ENCODE results near the gene HMGN4. TPM values are rescaled to one million over a fixed set of nuclear protein-coding genes. Genes with fewer than 3 reads are reported as not detected.

The HMGN4 gene
- total and polyA plus RNA-seq, 2 of the 8 experiments (the other 6 are each of a cell fraction or from before 2014, with no cell fraction given) = 23.4 to 66.4 TPM

DNA sequence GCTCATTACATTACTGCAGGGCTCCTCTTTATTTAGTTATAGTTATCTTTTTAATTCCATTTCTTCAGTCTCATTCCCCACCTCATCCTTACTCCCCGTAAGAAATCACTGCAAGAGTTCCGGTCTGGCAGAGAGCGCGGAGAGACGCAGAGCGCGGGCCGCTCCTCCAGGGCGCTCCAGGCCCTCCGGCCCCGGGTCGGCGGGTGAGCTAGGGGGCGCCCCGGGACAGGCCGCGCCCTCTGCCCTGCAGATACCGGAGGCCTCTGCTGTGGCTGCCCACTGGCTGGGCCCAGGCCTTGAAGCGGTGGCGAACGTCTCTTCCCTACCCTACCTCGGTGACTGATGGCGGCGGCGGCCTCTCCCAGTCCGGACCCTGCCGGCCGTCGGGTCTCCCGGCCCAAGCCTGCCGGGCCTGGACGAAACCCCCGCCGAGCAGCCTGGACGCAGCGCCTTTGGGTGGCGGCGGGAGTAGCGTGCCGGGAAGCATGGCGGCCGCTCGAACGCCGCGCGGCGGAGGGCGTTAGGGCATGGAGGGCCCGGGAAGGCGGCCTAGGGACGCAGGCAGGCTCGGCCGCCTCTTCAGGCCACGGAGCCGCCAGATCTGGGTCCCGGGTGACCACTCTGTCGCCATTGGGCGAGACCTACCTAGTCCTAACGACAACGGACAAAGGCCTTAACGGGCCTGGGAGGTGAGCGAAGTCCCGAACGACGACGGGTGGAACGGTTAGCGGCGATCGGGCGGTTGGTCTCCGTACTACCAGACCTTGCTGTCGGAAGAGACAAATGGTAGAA, 16.4 kb upstream of the HMGN4 start (continued):
- TF ChIP-seq SIX5 (IDR thresholded peaks at IDR 0.05; ENCODE audit: low read depth, low read length) (no peak), RNF2 (IDR thresholded peaks at IDR 0.05; ENCODE audit: borderline replicate concordance, low read depth, low read length, missing control alignments, poor library complexity, severe bottlenecking) (no peak), JUN (IDR thresholded peaks at IDR 0.05; ENCODE audit: low read depth, low read length) (no peak), TAF7 (optimal IDR thresholded peaks at IDR 0.05; ENCODE audit: borderline replicate concordance, low read depth, low read length) (peak; percentile 24), RBBP5 (IDR thresholded peaks at IDR 0.05; ENCODE audit: borderline replicate concordance, low read depth, low read length) (peak; percentile 87; the same call in 1 of the 2 replicates), TAF1 (IDR thresholded peaks at IDR 0.05; ENCODE audit: low read depth, low read length) (peak; percentile 62; the same call in 1 of the 2 replicates), CHD2 (IDR thresholded peaks at IDR 0.05; ENCODE audit: low read length) (no peak), SP4 (IDR thresholded peaks at IDR 0.05; ENCODE audit: low read length) (no peak), EZH2 (IDR thresholded peaks at IDR 0.05; ENCODE audit: low read depth, low read length, severe bottlenecking) (no peak), EP300 (IDR thresholded peaks at IDR 0.05; ENCODE audit: borderline replicate concordance in 1 of 2, low read depth in 2 of 2, low read length in 2 of 2) (no peak), RXRA (IDR thresholded peaks at IDR 0.05; ENCODE audit: insufficient read depth, low read depth, low read length) (no peak), CBX5 (IDR thresholded peaks at IDR 0.05; ENCODE audit: low read depth, low read length) (no peak), KDM1A (IDR thresholded peaks at IDR 0.05; ENCODE audit: borderline replicate concordance, low read length) (0 out of 2 replicates have a peak, but pooled peaks have one; percentile 19), RFX5 (IDR thresholded peaks at IDR 0.05; ENCODE audit: borderline replicate concordance, low read depth, low read length) (no peak; the same call in 1 of the 2 replicates)
- TF ChIP-seq, protein P1, sequence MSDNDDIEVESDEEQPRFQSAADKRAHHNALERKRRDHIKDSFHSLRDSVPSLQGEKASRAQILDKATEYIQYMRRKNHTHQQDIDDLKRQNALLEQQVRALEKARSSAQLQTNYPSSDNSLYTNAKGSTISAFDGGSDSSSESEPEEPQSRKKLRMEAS (IDR thresholded peaks at IDR 0.05) = peak; percentile 68
- TF ChIP-seq, protein P2, sequence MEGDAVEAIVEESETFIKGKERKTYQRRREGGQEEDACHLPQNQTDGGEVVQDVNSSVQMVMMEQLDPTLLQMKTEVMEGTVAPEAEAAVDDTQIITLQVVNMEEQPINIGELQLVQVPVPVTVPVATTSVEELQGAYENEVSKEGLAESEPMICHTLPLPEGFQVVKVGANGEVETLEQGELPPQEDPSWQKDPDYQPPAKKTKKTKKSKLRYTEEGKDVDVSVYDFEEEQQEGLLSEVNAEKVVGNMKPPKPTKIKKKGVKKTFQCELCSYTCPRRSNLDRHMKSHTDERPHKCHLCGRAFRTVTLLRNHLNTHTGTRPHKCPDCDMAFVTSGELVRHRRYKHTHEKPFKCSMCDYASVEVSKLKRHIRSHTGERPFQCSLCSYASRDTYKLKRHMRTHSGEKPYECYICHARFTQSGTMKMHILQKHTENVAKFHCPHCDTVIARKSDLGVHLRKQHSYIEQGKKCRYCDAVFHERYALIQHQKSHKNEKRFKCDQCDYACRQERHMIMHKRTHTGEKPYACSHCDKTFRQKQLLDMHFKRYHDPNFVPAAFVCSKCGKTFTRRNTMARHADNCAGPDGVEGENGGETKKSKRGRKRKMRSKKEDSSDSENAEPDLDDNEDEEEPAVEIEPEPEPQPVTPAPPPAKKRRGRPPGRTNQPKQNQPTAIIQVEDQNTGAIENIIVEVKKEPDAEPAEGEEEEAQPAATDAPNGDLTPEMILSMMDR (IDR thresholded peaks at IDR 0.05; ENCODE audit: control extremely low read depth in 1 of 3, insufficient read depth in 1 of 3, low read depth in 1 of 3, low read length in 3 of 3) = peak; percentile 27 to 38 (median 27); a peak in 3 of 4 replicates
- TF ChIP-seq, protein P3, sequence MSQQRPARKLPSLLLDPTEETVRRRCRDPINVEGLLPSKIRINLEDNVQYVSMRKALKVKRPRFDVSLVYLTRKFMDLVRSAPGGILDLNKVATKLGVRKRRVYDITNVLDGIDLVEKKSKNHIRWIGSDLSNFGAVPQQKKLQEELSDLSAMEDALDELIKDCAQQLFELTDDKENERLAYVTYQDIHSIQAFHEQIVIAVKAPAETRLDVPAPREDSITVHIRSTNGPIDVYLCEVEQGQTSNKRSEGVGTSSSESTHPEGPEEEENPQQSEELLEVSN (IDR thresholded peaks at IDR 0.05) = peak; percentile 53; the same call in 1 of the 2 replicates
